ENCODE data around the gene BMP10.

- TF ChIP-seq CTCF (conservative IDR thresholded peaks at IDR 0.05; ENCODE audit: low read depth, low read length) (no peak), EZH2 (IDR thresholded peaks at IDR 0.05; ENCODE audit: low read length, unreplicated experiment) (no peak), EZH2phosphoT487 (IDR thresholded peaks at IDR 0.05; ENCODE audit: borderline replicate concordance, low read length) (no peak)
Observed at GRCh38 chr2:68877079-68877772, 6.0 kb upstream of the BMP10 start.

All from PC-3 (cell line).